ENCODE measurements around the gene CPPED1.

DNA sequence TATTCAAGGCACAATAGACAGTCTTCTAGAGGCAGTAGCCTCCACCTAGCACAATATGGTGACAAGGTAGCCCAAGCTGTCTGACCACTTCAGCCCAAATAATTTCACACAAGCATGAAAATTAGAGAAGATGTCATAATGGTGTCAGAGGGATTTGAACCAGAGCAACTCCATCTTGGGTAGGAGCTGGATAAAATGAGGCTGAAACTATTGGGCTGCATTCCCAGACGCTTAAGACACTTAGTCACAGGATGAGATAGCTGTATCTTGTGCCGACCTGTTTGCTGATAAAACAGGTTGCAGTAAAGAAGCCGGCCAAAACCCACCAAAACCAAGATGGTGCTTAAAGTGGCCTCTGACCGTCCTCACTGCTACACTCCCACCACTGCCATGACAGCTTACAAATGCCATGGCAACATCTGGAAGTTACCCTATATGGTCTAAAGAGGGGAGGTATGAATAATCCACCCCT is 192.6 kb downstream of the CPPED1 start:
- TF ChIP-seq, protein P1, sequence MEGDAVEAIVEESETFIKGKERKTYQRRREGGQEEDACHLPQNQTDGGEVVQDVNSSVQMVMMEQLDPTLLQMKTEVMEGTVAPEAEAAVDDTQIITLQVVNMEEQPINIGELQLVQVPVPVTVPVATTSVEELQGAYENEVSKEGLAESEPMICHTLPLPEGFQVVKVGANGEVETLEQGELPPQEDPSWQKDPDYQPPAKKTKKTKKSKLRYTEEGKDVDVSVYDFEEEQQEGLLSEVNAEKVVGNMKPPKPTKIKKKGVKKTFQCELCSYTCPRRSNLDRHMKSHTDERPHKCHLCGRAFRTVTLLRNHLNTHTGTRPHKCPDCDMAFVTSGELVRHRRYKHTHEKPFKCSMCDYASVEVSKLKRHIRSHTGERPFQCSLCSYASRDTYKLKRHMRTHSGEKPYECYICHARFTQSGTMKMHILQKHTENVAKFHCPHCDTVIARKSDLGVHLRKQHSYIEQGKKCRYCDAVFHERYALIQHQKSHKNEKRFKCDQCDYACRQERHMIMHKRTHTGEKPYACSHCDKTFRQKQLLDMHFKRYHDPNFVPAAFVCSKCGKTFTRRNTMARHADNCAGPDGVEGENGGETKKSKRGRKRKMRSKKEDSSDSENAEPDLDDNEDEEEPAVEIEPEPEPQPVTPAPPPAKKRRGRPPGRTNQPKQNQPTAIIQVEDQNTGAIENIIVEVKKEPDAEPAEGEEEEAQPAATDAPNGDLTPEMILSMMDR (IDR thresholded peaks at IDR 0.05): no peak
- no peak for TF ChIP-seq POLR2A (IDR thresholded peaks at IDR 0.05)
- no peak for TF ChIP-seq POLR2AphosphoS5 (IDR thresholded peaks at IDR 0.05)
- TF ChIP-seq EP300 (IDR thresholded peaks at IDR 0.05): no peak

Measured in sigmoid colon (tissue), 4 donors.